Fibroblast of lung (primary cell): ENCODE data around the gene PSMC1. TPM values are rescaled to one million over a fixed set of nuclear protein-coding genes. Genes with fewer than 3 reads are reported as not detected.

Experiments used
- DNase-seq, 2 donors: peaks; one replicate each; pipeline versions ENCODE4 v3.0.0 to v3.0.0-alpha.2; 2010; ENCODE audit warnings: low read depth in 2 of 2
- H2AFZ ChIP-seq: 2 replicates; pipeline ENCODE4 v1.5.1; 2012; ENCODE audit warnings: low read length, control low read depth, inconsistent platforms
- H3K27ac ChIP-seq: 2 replicates; pipeline ENCODE4 v1.5.1; 2011; ENCODE audit warnings: low read length, control low read depth; ENCODE audit not compliant: insufficient read depth
- H3K27me3 ChIP-seq: 2 replicates; pipeline ENCODE4 v1.5.1; 2011; ENCODE audit warnings: mild to moderate bottlenecking, low read length; ENCODE audit not compliant: control insufficient read depth, insufficient read depth
- H3K36me3 ChIP-seq: 2 replicates; pipeline ENCODE4 v1.5.1; 2011; ENCODE audit warnings: low read length; ENCODE audit not compliant: control insufficient read depth, insufficient read depth
- H3K4me1 ChIP-seq: 2 replicates; pipeline ENCODE4 v1.5.1; 2011; ENCODE audit warnings: low read length; ENCODE audit not compliant: control insufficient read depth, insufficient read depth; ENCODE audit errors: extremely low read depth
- H3K4me2 ChIP-seq: 2 replicates; pipeline ENCODE4 v1.5.1; 2011; ENCODE audit warnings: low read length, control low read depth; ENCODE audit not compliant: insufficient read depth; ENCODE audit errors: extremely low read depth
- H3K4me3 ChIP-seq, 4 experiments: fragments of 200-600 bp in 1 of 4; sonication (generic) in 1 of 4; replicated peaks in 1 of 4; 2 replicates each; pipeline ENCODE4 v1.5.1; 2011 to 2016; ENCODE audit warnings: low read length in 4 of 4, low read depth in 3 of 4, mild to moderate bottlenecking in 3 of 4, control low read depth in 2 of 4, inconsistent platforms in 1 of 4, mixed read lengths in 1 of 4; ENCODE audit not compliant: insufficient read depth in 1 of 4; ENCODE audit errors: control extremely low read depth in 1 of 4
- H3K79me2 ChIP-seq: 2 replicates; pipeline ENCODE4 v1.5.1; 2012; ENCODE audit warnings: mild to moderate bottlenecking, low read length, inconsistent platforms; ENCODE audit not compliant: control insufficient read depth, insufficient read depth
- H3K9ac ChIP-seq: 2 replicates; pipeline ENCODE4 v1.5.1; 2011; ENCODE audit warnings: mild to moderate bottlenecking, low read length, control low read depth; ENCODE audit not compliant: insufficient read depth
- H3K9me3 ChIP-seq: 2 replicates; pipeline ENCODE4 v1.5.1; 2012; ENCODE audit warnings: low read depth, low read length; ENCODE audit not compliant: control insufficient read depth, insufficient read depth
- H4K20me1 ChIP-seq: 2 replicates; pipeline ENCODE4 v1.5.1; 2011; ENCODE audit warnings: low read length; ENCODE audit not compliant: control insufficient read depth, insufficient read depth; ENCODE audit errors: extremely low read depth
- EZH2 ChIP-seq: IDR thresholded peaks from 2 replicates; pipeline ENCODE4 v1.5.1; 2012; ENCODE audit warnings: low read length, control low read depth, mild to moderate bottlenecking; ENCODE audit errors: missing control alignments
- polyA plus RNA-seq, 2 donors: library from polyadenylated mRNA; depleted of rRNA in 1 of 2; stranded (reverse) in 1 of 2; unstranded in 1 of 2; fragments of >200 nt; gene quantifications; 2 replicates each; pipeline ENCODE4 v1.2.1, GENCODE V29; 2011 to 2012; ENCODE audit warnings: missing spikeins in 1 of 2
- total RNA-seq: library from RNA; depleted of rRNA; stranded (reverse); fragments of >200 nt; gene quantifications from 2 replicates; pipeline ENCODE4 v1.2.1, GENCODE V29; 2014
- TF ChIP-seq, protein P1 (sequence below), 2 donors: IDR thresholded peaks in 1 of 2; conservative IDR thresholded peaks in 1 of 2; 1 replicate in 1 of 2; 2 replicates in 1 of 2; pipeline ENCODE4 v1.5.1; 2011 to 2012; ENCODE audit warnings: low read length in 2 of 2, control low read depth in 1 of 2, inconsistent platforms in 1 of 2, low read depth in 1 of 2, mild to moderate bottlenecking in 1 of 2

The PSMC1 gene
- total and polyA plus RNA-seq, 2 donors (not counting 1 experiment from before 2014, with no cell fraction given), result 112 to 274 TPM

- H3K9me3 ChIP-seq, result no peaks in the 10 kb centered on the region
- DNase-seq, result no peak
- H3K36me3 ChIP-seq, result peaks cover 4% of the 10 kb centered on the region
- H3K27ac ChIP-seq, result no peak overlapping the region
- no peaks in the 10 kb centered on the region for H3K27me3 ChIP-seq
- no peak overlapping the region for H3K4me2 ChIP-seq
- H3K4me1 ChIP-seq, result no peaks in the 10 kb centered on the region
- TF ChIP-seq EZH2, result no peak
- TF ChIP-seq, protein P1, sequence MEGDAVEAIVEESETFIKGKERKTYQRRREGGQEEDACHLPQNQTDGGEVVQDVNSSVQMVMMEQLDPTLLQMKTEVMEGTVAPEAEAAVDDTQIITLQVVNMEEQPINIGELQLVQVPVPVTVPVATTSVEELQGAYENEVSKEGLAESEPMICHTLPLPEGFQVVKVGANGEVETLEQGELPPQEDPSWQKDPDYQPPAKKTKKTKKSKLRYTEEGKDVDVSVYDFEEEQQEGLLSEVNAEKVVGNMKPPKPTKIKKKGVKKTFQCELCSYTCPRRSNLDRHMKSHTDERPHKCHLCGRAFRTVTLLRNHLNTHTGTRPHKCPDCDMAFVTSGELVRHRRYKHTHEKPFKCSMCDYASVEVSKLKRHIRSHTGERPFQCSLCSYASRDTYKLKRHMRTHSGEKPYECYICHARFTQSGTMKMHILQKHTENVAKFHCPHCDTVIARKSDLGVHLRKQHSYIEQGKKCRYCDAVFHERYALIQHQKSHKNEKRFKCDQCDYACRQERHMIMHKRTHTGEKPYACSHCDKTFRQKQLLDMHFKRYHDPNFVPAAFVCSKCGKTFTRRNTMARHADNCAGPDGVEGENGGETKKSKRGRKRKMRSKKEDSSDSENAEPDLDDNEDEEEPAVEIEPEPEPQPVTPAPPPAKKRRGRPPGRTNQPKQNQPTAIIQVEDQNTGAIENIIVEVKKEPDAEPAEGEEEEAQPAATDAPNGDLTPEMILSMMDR (conservative IDR thresholded peaks at IDR 0.05 in 1 of 2, IDR thresholded peaks at IDR 0.05 in 1 of 2; ENCODE audit: low read depth in 1 of 2, low read length in 2 of 2), result no peak
- no peaks in the 10 kb centered on the region for H4K20me1 ChIP-seq
- no peak overlapping the region for H3K9ac ChIP-seq
- no peak overlapping the region for H2AFZ ChIP-seq
- no peaks in the 10 kb centered on the region for H3K79me2 ChIP-seq
- H3K4me3 ChIP-seq, result no peak overlapping the region
Measured at GRCh38 chr14:90294872-90295271, 38.5 kb downstream of the PSMC1 start.

- Histone ChIP-seq H3K4me2 (no peak overlapping the region), H3K4me3 (no peak overlapping the region), H3K27ac (no peak overlapping the region), H3K27me3 (no peaks in the 10 kb centered on the region), H3K9me3 (no peaks in the 10 kb centered on the region), H3K4me1 (no peaks in the 10 kb centered on the region), H2AFZ (no peak overlapping the region), H3K79me2 (no peaks in the 10 kb centered on the region), H3K36me3 (peaks cover 2% of the 10 kb centered on the region), H4K20me1 (no peaks in the 10 kb centered on the region), H3K9ac (no peak overlapping the region)
- TF ChIP-seq EZH2, result no peak
- TF ChIP-seq, protein P1 (conservative IDR thresholded peaks at IDR 0.05 in 1 of 2, IDR thresholded peaks at IDR 0.05 in 1 of 2; ENCODE audit: low read depth in 1 of 2, low read length in 2 of 2), result no peak
- peak in 1 of 2 donors; percentile 73 for DNase-seq
Measured at GRCh38 chr14:90295870-90296516, 39.6 kb downstream of the PSMC1 start.

DNA sequence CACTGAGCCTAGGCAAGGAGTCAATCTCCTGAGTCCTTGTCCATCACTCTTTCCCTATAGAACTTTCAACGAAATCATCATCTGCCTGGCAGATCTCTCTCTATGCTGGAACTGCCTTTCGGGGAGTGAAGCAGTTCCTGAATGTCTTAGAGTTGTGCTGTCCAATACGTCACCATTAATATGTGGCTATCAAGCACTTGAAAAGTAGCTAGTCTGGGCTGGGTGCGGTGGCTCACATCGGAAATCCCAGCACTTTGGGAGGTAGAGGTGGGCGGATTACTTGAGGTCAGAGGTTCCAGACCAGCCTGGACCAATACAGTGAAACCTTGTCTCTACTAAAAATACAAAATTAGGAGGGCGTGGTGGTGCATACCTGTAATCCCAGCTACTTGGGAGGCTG lies 40.3 kb downstream of the PSMC1 start:
- H3K4me3 ChIP-seq, result no peak overlapping the region
- no peak overlapping the region for H3K9ac ChIP-seq
- no peak overlapping the region for H3K27ac ChIP-seq
- H2AFZ ChIP-seq, result no peak overlapping the region
- H3K27me3 ChIP-seq, result no peaks in the 10 kb centered on the region
- no peaks in the 10 kb centered on the region for H3K4me1 ChIP-seq
- H4K20me1 ChIP-seq, result no peaks in the 10 kb centered on the region
- peaks cover 2% of the 10 kb centered on the region for H3K36me3 ChIP-seq
- DNase-seq, result no peak
- H3K79me2 ChIP-seq, result no peaks in the 10 kb centered on the region
- no peak for TF ChIP-seq EZH2
- TF ChIP-seq, protein P1 (conservative IDR thresholded peaks at IDR 0.05 in 1 of 2, IDR thresholded peaks at IDR 0.05 in 1 of 2; ENCODE audit: low read depth in 1 of 2, low read length in 2 of 2), result no peak
- no peaks in the 10 kb centered on the region for H3K9me3 ChIP-seq
- H3K4me2 ChIP-seq, result no peak overlapping the region
